HEK293 (cell line): ENCODE data around the gene WRAP73.
"Not testable (repeated sequence)": the region's sequence is repeated elsewhere in the genome, so short reads cannot be mapped to it uniquely, and the experiment has no call there.

Source experiments
- CTCF ChIA-PET: fragments of 350-600 bp; formaldehyde crosslinking; extraction: SDS; loops from one replicate; lab custom pipeline; 2021; ENCODE audit warnings: antibody characterized with exemption; lab: Yijun Ruan, JAX
- POLR2A ChIA-PET: fragments of 300-600 bp; formaldehyde crosslinking; extraction: SDS; loops from one replicate; lab custom pipeline; 2020; ENCODE audit warnings: antibody characterized with exemption, inconsistent platforms; lab: Yijun Ruan, JAX
- H3K27ac ChIP-seq: fragments of 200-500 bp; sonication (Bioruptor generic); 2 replicates; pipeline ENCODE4 v1.5.1; 2014; ENCODE audit warnings: low read depth, low read length, control low read depth, inconsistent platforms; ENCODE audit errors: extremely low read depth
- H3K36me3 ChIP-seq, 2 experiments: fragments of 200-500 bp in 1 of 2; sonication (Bioruptor generic) in 1 of 2; 1 replicate in 1 of 2; 2 replicates in 1 of 2; pipeline ENCODE4 v1.5.1; 2014 to 2017; ENCODE audit warnings: inconsistent platforms in 2 of 2, low read length in 2 of 2; ENCODE audit not compliant: control insufficient read depth in 2 of 2, insufficient read depth in 1 of 2
- H3K4me1 ChIP-seq: fragments of 200-500 bp; sonication (Bioruptor generic); 2 replicates; pipeline ENCODE4 v1.5.1; 2014; ENCODE audit warnings: mild to moderate bottlenecking, low read length, inconsistent platforms; ENCODE audit not compliant: control insufficient read depth, insufficient read depth
- H3K4me3 ChIP-seq: 2 replicates; pipeline ENCODE4 v1.5.1; 2011; ENCODE audit warnings: low read depth, mild to moderate bottlenecking, control low read depth, low read length, moderate library complexity
- H3K9me3 ChIP-seq: fragments of 200-500 bp; sonication (Bioruptor generic); 2 replicates; pipeline ENCODE4 v1.5.1; 2014; ENCODE audit warnings: low read depth, low read length, inconsistent platforms; ENCODE audit not compliant: control insufficient read depth, insufficient read depth
- EGR2 ChIP-seq: fragments of 450-650 bp; formaldehyde crosslinking; IDR thresholded peaks from 2 replicates; pipeline ENCODE4 v1.5.1; 2016; ENCODE audit warnings: low read depth, missing biosample characterization, missing genetic modification characterization
- KLF10 ChIP-seq: fragments of 450-650 bp; IDR thresholded peaks from 2 replicates; pipeline ENCODE4 v1.5.1; 2018; ENCODE audit warnings: missing biosample characterization, mild to moderate bottlenecking, missing genetic modification characterization
- REST ChIP-seq: fragments of 450-650 bp; formaldehyde crosslinking; IDR thresholded peaks from 2 replicates; pipeline ENCODE4 v1.5.1; 2016; ENCODE audit warnings: missing biosample characterization, missing genetic modification characterization
- ZBTB49 ChIP-seq: fragments of 450-650 bp; formaldehyde crosslinking; IDR thresholded peaks from 2 replicates; pipeline ENCODE4 v1.5.1; 2016; ENCODE audit warnings: missing biosample characterization, missing genetic modification characterization, low read depth
- ZFHX2 ChIP-seq: fragments of 450-650 bp; formaldehyde crosslinking; conservative IDR thresholded peaks from 2 replicates; pipeline ENCODE4 v1.5.1; 2016; ENCODE audit warnings: missing biosample characterization, missing genetic modification characterization
- ZNF292 ChIP-seq: fragments of 450-650 bp; formaldehyde crosslinking; IDR thresholded peaks from 2 replicates; pipeline ENCODE4 v1.5.1; 2016; ENCODE audit warnings: low read depth, missing biosample characterization, missing genetic modification characterization, borderline replicate concordance
- ZNF521 ChIP-seq: fragments of 450-650 bp; formaldehyde crosslinking; IDR thresholded peaks from 2 replicates; pipeline ENCODE4 v1.5.1; 2017; ENCODE audit warnings: missing biosample characterization, mild to moderate bottlenecking, missing genetic modification characterization
- ZNF776 ChIP-seq: fragments of 450-650 bp; formaldehyde crosslinking; IDR thresholded peaks from 2 replicates; pipeline ENCODE4 v1.5.0; 2017; ENCODE audit warnings: missing biosample characterization, missing genetic modification characterization, borderline replicate concordance
- ZNF843 ChIP-seq: fragments of 450-650 bp; formaldehyde crosslinking; IDR thresholded peaks from 2 replicates; pipeline ENCODE4 v1.5.1; 2016; ENCODE audit warnings: missing biosample characterization, missing genetic modification characterization
- TF ChIP-seq, protein P1 (sequence below): fragments of 450-650 bp; formaldehyde crosslinking; IDR thresholded peaks from 2 replicates; pipeline ENCODE4 v1.5.1; 2016; ENCODE audit warnings: missing biosample characterization, missing genetic modification characterization

WRAP73 gene

DNA sequence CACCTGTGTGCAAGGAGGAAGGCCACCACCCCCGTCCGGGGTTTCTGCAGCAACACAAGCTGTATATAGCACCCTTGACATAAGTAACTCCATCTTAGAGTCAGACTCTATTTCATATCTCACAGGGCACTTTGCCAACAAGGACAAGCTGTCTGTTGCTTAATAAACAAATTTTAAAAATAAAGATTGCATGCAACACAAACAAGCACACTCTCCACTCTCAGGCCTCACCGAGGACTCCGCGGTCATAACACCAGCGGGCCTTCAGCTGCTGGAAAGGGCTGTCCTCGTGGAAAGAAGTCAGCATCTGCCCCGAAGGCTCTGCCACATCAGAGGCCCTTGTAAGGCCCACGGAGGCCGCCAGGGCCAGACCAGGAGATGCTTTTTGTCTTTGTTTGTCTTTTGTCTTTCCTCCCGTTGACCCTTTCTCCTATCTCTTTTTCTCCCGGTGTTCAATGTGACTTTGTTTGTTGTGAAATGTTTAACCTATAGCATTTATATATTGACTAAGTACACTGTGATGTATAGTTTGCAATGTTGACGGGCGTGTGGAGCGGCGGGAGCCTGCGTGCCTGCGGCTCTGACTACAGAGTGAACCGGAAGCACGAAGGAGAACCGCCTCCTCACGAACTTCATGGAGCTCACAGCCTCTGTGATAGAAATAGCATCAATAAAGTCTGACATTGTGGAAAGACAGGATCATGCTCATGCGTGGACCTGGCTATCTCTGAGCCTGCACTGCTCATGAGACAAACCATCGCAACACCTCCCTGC lies 62.7 kb downstream of the WRAP73 start:
- Histone ChIP-seq H3K36me3 (no peaks in the 10 kb centered on the region), H3K9me3 (no peaks in the 10 kb centered on the region), H3K27ac (no peak overlapping the region), H3K4me1 (no peaks in the 10 kb centered on the region), H3K4me3 (no peak overlapping the region)
- TF ChIP-seq REST (tag by site-specific recombination): no peak
- no peak for TF ChIP-seq ZNF521 (tag by site-specific recombination)
- TF ChIP-seq ZNF843 (tag by site-specific recombination): no peak
- TF ChIP-seq ZNF776: no peak
- no peak for TF ChIP-seq ZBTB49
- TF ChIP-seq ZNF292 (tag by site-specific recombination): no peak
- ChIA-PET CTCF (interaction anchor here (0.7 to 3.3 kb wide), 9 partner anchors 10 to 207 kb away, joined by 3 to 41 read pairs (median 4); no protein-coding TSS in a partner anchor), POLR2A (no interaction called here)

DNA sequence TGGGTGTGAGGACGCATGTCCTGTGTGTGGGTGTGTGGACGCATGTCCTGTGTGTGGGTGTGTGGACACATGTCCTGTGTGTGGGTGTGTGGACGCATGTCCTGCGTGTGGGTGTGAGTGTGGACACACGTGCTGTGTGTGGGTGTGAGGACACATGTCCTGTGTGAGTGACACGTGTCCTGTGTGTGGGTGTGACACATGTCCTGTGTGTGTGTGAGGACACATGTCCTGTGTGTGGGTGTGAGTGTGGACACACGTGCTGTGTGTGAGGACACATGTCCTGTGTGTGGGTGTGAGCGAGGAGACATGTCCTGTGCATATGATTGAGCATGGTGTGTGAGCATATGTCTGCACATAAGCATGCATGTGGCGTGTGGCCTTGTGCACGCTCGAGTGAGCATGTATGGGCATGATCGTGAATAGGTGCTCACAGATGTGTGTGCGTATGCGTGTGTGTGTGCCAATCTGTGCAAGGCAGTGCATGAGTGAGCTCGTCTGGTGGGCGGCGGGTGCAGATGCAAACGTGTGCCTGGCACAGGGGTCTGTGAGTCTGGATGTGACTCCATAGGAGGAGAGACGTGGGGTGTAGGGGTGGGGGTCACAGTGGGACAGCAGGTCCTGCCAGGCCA lies 63.8 kb downstream of the WRAP73 start:
- Histone ChIP-seq H3K27ac (no peak overlapping the region), H3K4me3 (no peak overlapping the region), H3K9me3 (no peaks in the 10 kb centered on the region), H3K36me3 (no peaks in the 10 kb centered on the region), H3K4me1 (no peaks in the 10 kb centered on the region)
- TF ChIP-seq, protein P1, sequence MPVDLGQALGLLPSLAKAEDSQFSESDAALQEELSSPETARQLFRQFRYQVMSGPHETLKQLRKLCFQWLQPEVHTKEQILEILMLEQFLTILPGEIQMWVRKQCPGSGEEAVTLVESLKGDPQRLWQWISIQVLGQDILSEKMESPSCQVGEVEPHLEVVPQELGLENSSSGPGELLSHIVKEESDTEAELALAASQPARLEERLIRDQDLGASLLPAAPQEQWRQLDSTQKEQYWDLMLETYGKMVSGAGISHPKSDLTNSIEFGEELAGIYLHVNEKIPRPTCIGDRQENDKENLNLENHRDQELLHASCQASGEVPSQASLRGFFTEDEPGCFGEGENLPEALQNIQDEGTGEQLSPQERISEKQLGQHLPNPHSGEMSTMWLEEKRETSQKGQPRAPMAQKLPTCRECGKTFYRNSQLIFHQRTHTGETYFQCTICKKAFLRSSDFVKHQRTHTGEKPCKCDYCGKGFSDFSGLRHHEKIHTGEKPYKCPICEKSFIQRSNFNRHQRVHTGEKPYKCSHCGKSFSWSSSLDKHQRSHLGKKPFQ (tag by site-specific recombination): 0 out of 2 replicates have a peak, but pooled peaks have one; percentile 10
- TF ChIP-seq KLF10 (tag by site-specific recombination): no peak
- ChIA-PET CTCF (interaction anchor here (1.2 to 3.3 kb wide), 2 partner anchors 10 to 32 kb away, joined by 3 to 41 read pairs; no protein-coding TSS in a partner anchor), POLR2A (no interaction called here)

DNA sequence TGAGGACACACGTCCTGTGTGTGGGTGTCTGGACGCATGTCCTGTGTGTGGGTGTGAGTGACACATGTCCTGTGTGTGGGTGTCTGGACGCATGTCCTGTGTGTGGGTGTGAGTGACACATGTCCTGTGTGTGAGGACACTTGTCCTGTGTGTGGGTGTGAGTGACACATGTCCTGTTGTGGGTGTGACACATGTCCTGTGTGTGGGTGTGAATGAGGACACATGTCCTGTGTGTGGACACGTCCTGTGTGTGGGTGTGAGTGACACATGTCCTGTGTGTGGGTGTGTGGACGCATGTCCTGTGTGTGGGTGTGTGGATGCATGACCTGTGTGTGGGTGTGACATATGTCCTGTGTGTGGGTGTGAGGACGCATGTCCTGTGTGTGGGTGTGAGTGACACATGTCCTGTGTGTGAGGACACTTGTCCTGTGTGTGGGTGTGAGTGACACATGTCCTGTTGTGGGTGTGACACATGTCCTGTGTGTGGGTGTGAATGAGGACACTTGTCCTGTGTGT lies 64.5 kb downstream of the WRAP73 start:
- POLR2A ChIA-PET, CTCF ChIA-PET, H3K4me3 ChIP-seq, H3K4me1 ChIP-seq, H3K27ac ChIP-seq, H3K9me3 ChIP-seq, H3K36me3 ChIP-seq: not testable (repeated sequence)
- peak; percentile 93 for TF ChIP-seq EGR2 (tag by site-specific recombination)
- peak; percentile 95 for TF ChIP-seq ZFHX2 (tag by site-specific recombination)
- TF ChIP-seq, protein P1 (tag by site-specific recombination): peak; percentile 2; the same call in 1 of the 2 replicates
